ENCODE data around the gene ACTR3C.

ACTR3C gene

GRCh38 chr7:150338166-150338829 is 15.0 kb upstream of the ACTR3C start:
- Histone ChIP-seq H3K9me2 (replicated peaks; ENCODE audit: control insufficient read depth, low read length) (no peaks in the 10 kb centered on the region), H3K27ac (ENCODE audit: low read depth, low read length) (no peak overlapping the region), H3K36me3 (ENCODE audit: control insufficient read depth, low read length) (peaks cover 12% of the 10 kb centered on the region), H3K27me3 (ENCODE audit: control insufficient read depth, low read length) (no peaks in the 10 kb centered on the region), H3K9me3 (ENCODE audit: control insufficient read depth, insufficient read depth, low read length) (peaks cover 3% of the 10 kb centered on the region; the same call in 1 of the 2 replicates), H3K4me3 (ENCODE audit: low read length) (no peak overlapping the region), H3K79me2 (ENCODE audit: control insufficient read depth, low read length) (no peaks in the 10 kb centered on the region), H3K4me2 (ENCODE audit: low read length) (no peak overlapping the region), H3F3A (ENCODE audit: control insufficient read depth, insufficient read depth) (no peaks in the 10 kb centered on the region), H4K20me1 (ENCODE audit: control insufficient read depth, insufficient read depth, low read depth, low read length) (0 out of 2 replicates have a peak, but pooled peaks cover 3% of the 10 kb centered on the region), H3K4me1 (ENCODE audit: control insufficient read depth, low read length) (no peaks in the 10 kb centered on the region)
- TF ChIP-seq CTCF (IDR thresholded peaks at IDR 0.05; ENCODE audit: low read depth, low read length, poor library complexity, severe bottlenecking) (no peak), EZH2phosphoT487 (IDR thresholded peaks at IDR 0.05; ENCODE audit: borderline replicate concordance, low read length) (no peak)

- H3K4me2 ChIP-seq (ENCODE audit: low read length): no peak overlapping the region
- H3K27me3 ChIP-seq (ENCODE audit: control insufficient read depth, low read length): no peaks in the 10 kb centered on the region
- H4K20me1 ChIP-seq (ENCODE audit: control insufficient read depth, insufficient read depth, low read depth, low read length): 0 out of 2 replicates have a peak, but pooled peaks cover 3% of the 10 kb centered on the region
- peaks cover 3% of the 10 kb centered on the region; the same call in 1 of the 2 replicates for H3K9me3 ChIP-seq (ENCODE audit: control insufficient read depth, insufficient read depth, low read length)
- H3K36me3 ChIP-seq (ENCODE audit: control insufficient read depth, low read length): peaks cover 13% of the 10 kb centered on the region
- TF ChIP-seq CTCF (IDR thresholded peaks at IDR 0.05; ENCODE audit: low read depth, low read length, poor library complexity, severe bottlenecking) (no peak), EZH2phosphoT487 (IDR thresholded peaks at IDR 0.05; ENCODE audit: borderline replicate concordance, low read length) (no peak)
- H3K79me2 ChIP-seq (ENCODE audit: control insufficient read depth, low read length): no peaks in the 10 kb centered on the region
- H3F3A ChIP-seq (ENCODE audit: control insufficient read depth, insufficient read depth): no peaks in the 10 kb centered on the region
- H3K27ac ChIP-seq (ENCODE audit: low read depth, low read length): no peak overlapping the region
- H3K9me2 ChIP-seq (replicated peaks; ENCODE audit: control insufficient read depth, low read length): no peaks in the 10 kb centered on the region
- H3K4me3 ChIP-seq (ENCODE audit: low read length): no peak overlapping the region
- no peaks in the 10 kb centered on the region for H3K4me1 ChIP-seq (ENCODE audit: control insufficient read depth, low read length)
These were observed 14.3 kb upstream of the ACTR3C start for GRCh38 chr7:150337659-150338081.

- H3K4me1 ChIP-seq (ENCODE audit: control insufficient read depth, low read length): no peaks in the 10 kb centered on the region
- no peaks in the 10 kb centered on the region for H3K9me2 ChIP-seq (replicated peaks; ENCODE audit: control insufficient read depth, low read length)
- no peak overlapping the region for H3K4me3 ChIP-seq (ENCODE audit: low read length)
- H3K27ac ChIP-seq (ENCODE audit: low read depth, low read length): no peak overlapping the region
- no peaks in the 10 kb centered on the region for H3K27me3 ChIP-seq (ENCODE audit: control insufficient read depth, low read length)
- H4K20me1 ChIP-seq (ENCODE audit: control insufficient read depth, insufficient read depth, low read depth, low read length): 0 out of 2 replicates have a peak, but pooled peaks cover 3% of the 10 kb centered on the region
- H3F3A ChIP-seq (ENCODE audit: control insufficient read depth, insufficient read depth): no peaks in the 10 kb centered on the region
- H3K36me3 ChIP-seq (ENCODE audit: control insufficient read depth, low read length): peaks cover 15% of the 10 kb centered on the region
- no peaks in the 10 kb centered on the region for H3K79me2 ChIP-seq (ENCODE audit: control insufficient read depth, low read length)
- no peak overlapping the region for H3K4me2 ChIP-seq (ENCODE audit: low read length)
- TF ChIP-seq CTCF (IDR thresholded peaks at IDR 0.05; ENCODE audit: low read depth, low read length, poor library complexity, severe bottlenecking) (no peak), EZH2phosphoT487 (IDR thresholded peaks at IDR 0.05; ENCODE audit: borderline replicate concordance, low read length) (no peak)
- H3K9me3 ChIP-seq (ENCODE audit: control insufficient read depth, insufficient read depth, low read length): peaks cover 3% of the 10 kb centered on the region; the same call in 1 of the 2 replicates
These were observed 13.8 kb upstream of the ACTR3C start for GRCh38 chr7:150337179-150337578.

Data from DOHH2 (cell line).